ENCODE results near the gene CTIF. TPM values are rescaled to one million over a fixed set of nuclear protein-coding genes. Genes with fewer than 3 reads are reported as not detected.

Gene CTIF
- polyA plus RNA-seq, 1 of the 3 experiments (the other 2 are of a cell fraction): 47.2 TPM

GRCh38 chr18:48752928-48753327, 214.1 kb downstream of the CTIF start:
- TF ChIP-seq MXI1 (IDR thresholded peaks at IDR 0.05; ENCODE audit: low read depth, low read length) (no peak), SIN3A (IDR thresholded peaks at IDR 0.05; ENCODE audit: borderline replicate concordance, low read depth, low read length) (no peak), IRF3 (IDR thresholded peaks at IDR 0.05; ENCODE audit: low read depth, low read length) (no peak), EZH2phosphoT487 (IDR thresholded peaks at IDR 0.05; ENCODE audit: borderline replicate concordance, low read depth) (no peak), RFX5 (IDR thresholded peaks at IDR 0.05; ENCODE audit: low read length) (no peak), FOXJ3 (CRISPR knock-in tag; IDR thresholded peaks at IDR 0.05) (no peak), CHD2 (IDR thresholded peaks at IDR 0.05; ENCODE audit: low read length, partially characterized antibody) (no peak), POLR2AphosphoS5 (IDR thresholded peaks at IDR 0.05; ENCODE audit: low read depth, low read length) (no peak), SMC3 (IDR thresholded peaks at IDR 0.05; ENCODE audit: low read depth, low read length) (no peak), RAD21 (IDR thresholded peaks at IDR 0.05; ENCODE audit: low read length) (no peak), MEF2A (IDR thresholded peaks at IDR 0.05; ENCODE audit: borderline replicate concordance, low read depth) (no peak), NRF1 (IDR thresholded peaks at IDR 0.05; ENCODE audit: low read depth, low read length) (no peak), FOXM1 (IDR thresholded peaks at IDR 0.05; ENCODE audit: low read depth) (no peak), ELF1 (IDR thresholded peaks at IDR 0.05) (no peak), TAF1 (IDR thresholded peaks at IDR 0.05; ENCODE audit: borderline replicate concordance, low read depth, low read length) (no peak), REST (IDR thresholded peaks at IDR 0.05; ENCODE audit: low read depth, low read length) (no peak)
- TF ChIP-seq, protein P1, sequence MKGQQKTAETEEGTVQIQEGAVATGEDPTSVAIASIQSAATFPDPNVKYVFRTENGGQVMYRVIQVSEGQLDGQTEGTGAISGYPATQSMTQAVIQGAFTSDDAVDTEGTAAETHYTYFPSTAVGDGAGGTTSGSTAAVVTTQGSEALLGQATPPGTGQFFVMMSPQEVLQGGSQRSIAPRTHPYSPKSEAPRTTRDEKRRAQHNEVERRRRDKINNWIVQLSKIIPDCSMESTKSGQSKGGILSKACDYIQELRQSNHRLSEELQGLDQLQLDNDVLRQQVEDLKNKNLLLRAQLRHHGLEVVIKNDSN (IDR thresholded peaks at IDR 0.05; ENCODE audit: borderline replicate concordance, low read depth): no peak
- TF ChIP-seq, protein P2, sequence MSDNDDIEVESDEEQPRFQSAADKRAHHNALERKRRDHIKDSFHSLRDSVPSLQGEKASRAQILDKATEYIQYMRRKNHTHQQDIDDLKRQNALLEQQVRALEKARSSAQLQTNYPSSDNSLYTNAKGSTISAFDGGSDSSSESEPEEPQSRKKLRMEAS (IDR thresholded peaks at IDR 0.05; ENCODE audit: low read depth): no peak
- Histone ChIP-seq H3K9ac (no peak overlapping the region), H3K4me3 (ENCODE audit: low read depth in 2 of 2, low read length in 1 of 2) (no peak overlapping the region), H3K27me3 (ENCODE audit: insufficient read depth) (no peaks in the 10 kb centered on the region), H3K4me2 (no peak overlapping the region), H3K4me1 (ENCODE audit: control insufficient read depth in 1 of 2, insufficient read depth in 2 of 2, low read depth in 1 of 2, low read length in 1 of 2) (peaks cover 0 to 42% of the 10 kb centered on the region in 2 experiments; a peak in 2 of 4 replicates), H3K9me3 (no peaks in the 10 kb centered on the region), H4K20me1 (ENCODE audit: insufficient read depth) (0 out of 2 replicates have a peak, but pooled peaks cover 4% of the 10 kb centered on the region), H3F3A (replicated peaks; ENCODE audit: insufficient read depth) (no peaks in the 10 kb centered on the region), H3K36me3 (replicated peaks in 1 of 2; ENCODE audit: control insufficient read depth in 1 of 2, insufficient read depth in 2 of 2, low read length in 1 of 2) (peaks cover 0 to 7% of the 10 kb centered on the region in 2 experiments), H3K9me2 (no peaks in the 10 kb centered on the region), H3K79me2 (ENCODE audit: insufficient read depth) (peaks cover 3% of the 10 kb centered on the region; the same call in 1 of the 2 replicates), H3K27ac (ENCODE audit: low read depth in 2 of 2, low read length in 1 of 2) (peak overlapping the region in 1 of 2 experiments; percentile 91; a peak in 2 of 4 replicates), H2AFZ (ENCODE audit: low read depth) (no peak overlapping the region)
- 93% methylated on average over 8 of the region's 8 CpGs for WGBS (ENCODE audit: low lambda C conversion rate)
- no peak for DNase-seq
- ChIA-PET CTCF (interaction anchor here (0.8 to 1.4 kb wide), 4 partner anchors 12 to 24 kb away, joined by 3 to 4 read pairs (median 4); no protein-coding TSS in a partner anchor), POLR2A (no interaction called here)

All from SK-N-SH (cell line).